Karpas-422 (cell line): ENCODE results near the gene MCEE. TPM values are rescaled to one million over a fixed set of nuclear protein-coding genes. Genes with fewer than 3 reads are reported as not detected.
A peak's percentile ranks its signal among the peaks of the same experiment; 100 is the strongest.

ENCODE experiments used
- DNase-seq: peaks from one replicate; pipeline ENCODE4 v3.0.0-alpha.2; 2015
- H2AFZ ChIP-seq: fragments of 200-600 bp; sonication (generic); 2 replicates; pipeline ENCODE4 v1.6.1; 2014; ENCODE audit warnings: antibody characterized with exemption, low read length, mixed read lengths
- H3K27ac ChIP-seq: fragments of 200-600 bp; sonication (generic); 2 replicates; pipeline ENCODE4 v1.5.1; 2014; ENCODE audit warnings: mild to moderate bottlenecking, low read length, moderate library complexity
- H3K27me3 ChIP-seq: fragments of 200-600 bp; sonication (generic); 2 replicates; pipeline ENCODE4 v1.6.1; 2014; ENCODE audit warnings: low read length, mixed read lengths
- H3K36me3 ChIP-seq: fragments of 200-600 bp; sonication (generic); 2 replicates; pipeline ENCODE4 v1.6.1; 2014; ENCODE audit warnings: low read length, mixed read lengths; ENCODE audit not compliant: insufficient read depth
- H3K4me1 ChIP-seq: fragments of 200-600 bp; sonication (generic); 2 replicates; pipeline ENCODE4 v1.6.1; 2014; ENCODE audit warnings: mild to moderate bottlenecking, low read length, mixed read lengths
- H3K4me2 ChIP-seq: fragments of 200-600 bp; sonication (generic); 2 replicates; pipeline ENCODE4 v1.6.1; 2014; ENCODE audit warnings: low read length, low read depth, mild to moderate bottlenecking; ENCODE audit not compliant: poor library complexity, severe bottlenecking
- H3K4me3 ChIP-seq: fragments of 200-600 bp; sonication (generic); 2 replicates; pipeline ENCODE4 v1.5.1; 2014; ENCODE audit warnings: mild to moderate bottlenecking, antibody characterized with exemption, low read length, mixed read lengths
- H3K79me2 ChIP-seq: fragments of 200-600 bp; sonication (generic); 2 replicates; pipeline ENCODE4 v1.6.1; 2014; ENCODE audit warnings: mild to moderate bottlenecking, low read length, mixed read lengths
- H3K9ac ChIP-seq: fragments of 200-600 bp; sonication (generic); 2 replicates; pipeline ENCODE4 v1.6.0; 2014; ENCODE audit warnings: low read length
- H3K9me2 ChIP-seq: fragments of 200-600 bp; sonication (generic), shearing (Covaris generic); replicated peaks from 2 replicates; pipeline ENCODE4 v1.6.0; 2014; ENCODE audit warnings: mild to moderate bottlenecking, low read length, moderate library complexity; ENCODE audit not compliant: insufficient read depth
- H3K9me3 ChIP-seq: fragments of 300-700, 200-600 bp; sonication (generic); 2 replicates; pipeline ENCODE4 v1.6.1; 2014; ENCODE audit warnings: low read length, mixed read lengths
- H4K20me1 ChIP-seq: fragments of 200-600 bp; sonication (generic); 2 replicates; pipeline ENCODE4 v1.6.1; 2014; ENCODE audit warnings: mild to moderate bottlenecking, antibody characterized with exemption, low read length, low read depth; ENCODE audit not compliant: insufficient read depth
- total RNA-seq: library from RNA; depleted of rRNA; stranded (reverse); fragments of >200 nt; shearing (Covaris generic); gene quantifications from 2 replicates; pipeline ENCODE4 v1.2.3, GENCODE V29; 2014; ENCODE audit warnings: low replicate concordance

Gene MCEE
- total RNA-seq, 1 experiment from 2014 or later: 27.9 TPM

DNA sequence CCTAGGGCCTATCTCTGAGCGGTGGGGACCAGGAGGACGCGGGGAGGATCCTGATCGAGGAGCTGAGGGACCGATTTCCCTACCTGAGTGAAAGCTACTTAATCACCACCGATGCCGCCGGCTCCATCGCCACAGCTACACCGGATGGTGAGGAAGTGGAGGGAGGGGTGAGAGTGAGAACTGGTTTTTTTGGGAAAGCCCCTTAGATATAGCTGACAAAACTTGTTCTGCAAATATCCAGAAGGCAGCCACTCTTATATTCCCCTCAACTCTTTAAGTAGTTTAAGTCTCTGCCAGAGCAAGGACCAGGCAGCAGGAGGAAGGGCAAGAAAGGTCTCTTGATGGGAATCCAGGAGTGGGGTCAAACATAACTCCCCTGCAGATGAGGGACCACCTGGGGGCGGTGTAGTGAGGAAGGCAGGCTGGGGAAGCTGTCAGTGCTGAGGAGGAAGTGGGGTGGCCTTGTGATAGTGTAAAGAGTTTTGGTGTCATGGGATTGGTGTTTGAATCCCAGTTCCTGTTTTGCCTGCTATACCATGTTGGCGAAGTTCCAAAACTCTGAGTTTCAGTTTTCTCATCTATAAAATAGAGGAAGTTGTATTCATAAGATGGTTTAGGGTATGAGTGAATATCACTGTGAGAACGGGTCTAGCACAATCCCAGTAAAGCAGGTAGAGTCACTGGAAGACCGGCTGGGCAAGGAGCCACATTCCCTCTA lies 58.2 kb downstream of the MCEE start:
- H3K27me3 ChIP-seq: no peaks in the 10 kb centered on the region
- 0 out of 2 replicates have a peak, but pooled peaks cover 4% of the 10 kb centered on the region for H3K36me3 ChIP-seq
- peaks cover 36% of the 10 kb centered on the region for H3K79me2 ChIP-seq
- peak overlapping the region; percentile 85 for H3K27ac ChIP-seq
- H2AFZ ChIP-seq: peak overlapping the region; percentile 69
- H4K20me1 ChIP-seq: peaks cover 4% of the 10 kb centered on the region; the same call in 1 of the 2 replicates
- DNase-seq: peak; percentile 99
- H3K4me2 ChIP-seq: peak overlapping the region; percentile 72
- H3K9me2 ChIP-seq: no peaks in the 10 kb centered on the region
- peak overlapping the region; percentile 65 for H3K9ac ChIP-seq
- peak overlapping the region; percentile 52 for H3K4me3 ChIP-seq
- H3K4me1 ChIP-seq: peaks cover 56% of the 10 kb centered on the region
- no peaks in the 10 kb centered on the region for H3K9me3 ChIP-seq

DNA sequence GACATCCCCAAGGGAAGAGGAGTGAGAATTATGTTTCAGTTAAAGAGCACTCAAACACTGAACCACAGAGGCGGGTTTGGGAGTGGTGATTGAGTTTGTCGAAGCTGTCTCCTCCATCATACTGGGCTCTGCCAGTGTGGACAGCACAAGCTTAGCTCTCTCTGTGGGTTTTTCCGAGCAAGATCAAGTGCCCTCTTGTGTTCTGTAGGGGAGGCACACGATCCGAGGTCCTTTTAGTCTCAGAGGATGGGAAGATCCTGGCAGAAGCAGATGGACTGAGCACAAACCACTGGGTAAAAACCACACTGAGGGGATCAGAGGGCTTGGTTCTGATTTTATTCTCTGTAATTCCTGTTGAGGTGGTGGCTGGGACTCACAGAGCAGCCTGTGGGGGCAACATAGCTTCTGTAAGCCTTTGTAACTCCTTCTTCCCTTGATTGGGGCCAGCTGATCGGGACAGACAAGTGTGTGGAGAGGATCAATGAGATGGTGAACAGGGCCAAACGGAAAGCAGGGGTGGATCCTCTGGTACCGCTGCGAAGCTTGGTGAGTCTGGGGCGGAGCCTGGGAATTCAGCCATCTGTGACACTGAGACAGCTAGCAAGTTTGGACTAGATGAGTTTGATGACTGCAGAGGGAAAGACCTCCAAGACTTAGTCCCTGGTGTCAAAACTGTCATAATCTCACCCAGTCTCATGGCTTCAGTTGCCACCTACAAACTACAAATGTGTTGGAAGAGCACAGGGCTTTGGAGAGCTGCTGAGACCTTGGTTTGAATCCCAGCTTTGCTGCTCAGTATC lies 59.5 kb downstream of the MCEE start:
- Histone ChIP-seq H3K27me3 (no peaks in the 10 kb centered on the region), H3K9me2 (no peaks in the 10 kb centered on the region), H3K79me2 (peaks cover 36% of the 10 kb centered on the region), H3K4me2 (peak overlapping the region; percentile 96), H4K20me1 (peaks cover 4% of the 10 kb centered on the region; the same call in 1 of the 2 replicates), H3K9ac (peak overlapping the region; percentile 52), H2AFZ (no peak overlapping the region), H3K9me3 (no peaks in the 10 kb centered on the region), H3K4me3 (peak overlapping the region; percentile 31; the same call in 1 of the 2 replicates), H3K27ac (peak overlapping the region; percentile 85), H3K36me3 (0 out of 2 replicates have a peak, but pooled peaks cover 4% of the 10 kb centered on the region), H3K4me1 (peaks cover 67% of the 10 kb centered on the region)
- DNase-seq: peak; percentile 74

DNA sequence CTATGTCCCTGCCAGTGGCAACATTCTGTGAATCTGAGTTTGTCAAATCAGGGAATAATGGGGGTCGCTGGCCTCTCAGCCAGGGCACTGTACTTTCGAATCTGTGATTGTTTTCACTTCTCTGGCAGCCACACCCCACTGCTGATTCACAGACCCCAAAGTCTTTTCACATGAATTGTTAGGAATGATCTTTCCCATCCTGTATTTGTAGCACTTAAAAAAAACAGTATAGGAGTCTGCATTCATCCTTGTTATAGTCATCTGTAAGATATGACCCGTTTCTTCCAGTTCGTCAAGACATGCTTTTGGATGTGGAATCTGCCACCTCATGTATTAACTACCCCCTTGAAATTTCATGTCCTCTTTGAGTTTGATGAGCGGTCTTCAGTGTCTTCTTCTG lies 60.7 kb downstream of the MCEE start:
- no peak for DNase-seq
- Histone ChIP-seq H3K27me3 (no peaks in the 10 kb centered on the region), H4K20me1 (peaks cover 4% of the 10 kb centered on the region; the same call in 1 of the 2 replicates), H3K79me2 (peaks cover 36% of the 10 kb centered on the region), H3K4me1 (peaks cover 78% of the 10 kb centered on the region), H3K36me3 (0 out of 2 replicates have a peak, but pooled peaks cover 4% of the 10 kb centered on the region), H3K9ac (peak overlapping the region; percentile 79), H3K4me2 (peak overlapping the region; percentile 96), H3K4me3 (peak overlapping the region; percentile 72), H3K9me3 (no peaks in the 10 kb centered on the region), H3K27ac (no peak overlapping the region), H3K9me2 (no peaks in the 10 kb centered on the region), H2AFZ (no peak overlapping the region)

DNA sequence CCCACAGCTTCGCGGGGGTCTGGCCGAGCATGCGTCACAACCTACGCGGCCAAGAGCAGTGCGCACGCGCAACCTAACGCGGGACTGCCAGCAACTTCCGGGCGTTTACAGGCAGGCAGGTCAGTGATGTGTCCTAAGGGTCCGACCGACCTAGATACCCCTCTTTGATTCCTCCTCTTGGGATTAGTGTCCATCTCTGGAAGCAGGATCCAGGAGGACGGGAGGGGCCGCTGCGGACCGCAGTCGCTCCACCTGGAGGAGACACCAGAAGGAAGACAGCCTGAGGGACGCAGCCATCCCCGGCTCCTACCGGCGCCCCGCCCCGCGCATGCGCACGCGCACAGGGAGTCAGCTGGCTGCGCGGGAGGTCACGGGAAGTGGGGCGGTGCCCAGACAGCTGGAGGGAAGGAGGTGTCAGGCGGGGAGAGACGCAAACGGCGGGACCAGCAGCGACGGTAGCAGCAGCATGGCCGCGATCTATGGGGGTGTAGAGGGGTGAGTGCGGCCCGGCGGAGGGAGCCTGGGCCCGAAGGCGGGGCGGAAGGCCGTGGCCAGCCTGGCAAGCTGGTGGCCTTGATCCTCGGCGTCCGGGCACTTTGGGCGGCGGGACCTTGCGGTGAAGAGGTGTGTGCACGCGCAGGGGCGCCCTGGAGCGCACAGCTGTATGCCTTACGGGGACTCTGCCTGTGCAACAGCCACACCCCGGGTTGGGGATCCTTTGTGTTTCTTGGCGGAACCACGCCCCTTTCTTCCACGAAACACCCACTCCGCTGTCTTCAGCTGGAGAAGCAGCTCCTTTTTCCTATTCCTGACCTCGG lies 61.6 kb downstream of the MCEE start, which contains the start of gene NAGK:
Gene NAGK (plus strand): TSS at position 431 of the 818 bp plus-strand sequence. CDS start 36 bp downstream, at position 467.
- H3K36me3 ChIP-seq: 0 out of 2 replicates have a peak, but pooled peaks cover 2% of the 10 kb centered on the region
- H3K9me2 ChIP-seq: no peaks in the 10 kb centered on the region
- peak within 1 kb of the TSS; percentile 79 for H3K9ac ChIP-seq
- H3K79me2 ChIP-seq: peaks cover 30% of the 10 kb centered on the region
- peak within 1 kb of the TSS; percentile 5; the same call in 1 of the 2 replicates for H3K27ac ChIP-seq
- H3K27me3 ChIP-seq: no peaks in the 10 kb centered on the region
- peak within 1 kb of the TSS; percentile 72 for H3K4me3 ChIP-seq
- H2AFZ ChIP-seq: peak within 1 kb of the TSS; percentile 30; the same call in 1 of the 2 replicates
- peak within 1 kb of the TSS; percentile 96 for H3K4me2 ChIP-seq
- DNase-seq: peak; percentile 100
- peaks cover 4% of the 10 kb centered on the region; the same call in 1 of the 2 replicates for H4K20me1 ChIP-seq
- H3K4me1 ChIP-seq: peaks cover 81% of the 10 kb centered on the region
- no peaks in the 10 kb centered on the region for H3K9me3 ChIP-seq

DNA sequence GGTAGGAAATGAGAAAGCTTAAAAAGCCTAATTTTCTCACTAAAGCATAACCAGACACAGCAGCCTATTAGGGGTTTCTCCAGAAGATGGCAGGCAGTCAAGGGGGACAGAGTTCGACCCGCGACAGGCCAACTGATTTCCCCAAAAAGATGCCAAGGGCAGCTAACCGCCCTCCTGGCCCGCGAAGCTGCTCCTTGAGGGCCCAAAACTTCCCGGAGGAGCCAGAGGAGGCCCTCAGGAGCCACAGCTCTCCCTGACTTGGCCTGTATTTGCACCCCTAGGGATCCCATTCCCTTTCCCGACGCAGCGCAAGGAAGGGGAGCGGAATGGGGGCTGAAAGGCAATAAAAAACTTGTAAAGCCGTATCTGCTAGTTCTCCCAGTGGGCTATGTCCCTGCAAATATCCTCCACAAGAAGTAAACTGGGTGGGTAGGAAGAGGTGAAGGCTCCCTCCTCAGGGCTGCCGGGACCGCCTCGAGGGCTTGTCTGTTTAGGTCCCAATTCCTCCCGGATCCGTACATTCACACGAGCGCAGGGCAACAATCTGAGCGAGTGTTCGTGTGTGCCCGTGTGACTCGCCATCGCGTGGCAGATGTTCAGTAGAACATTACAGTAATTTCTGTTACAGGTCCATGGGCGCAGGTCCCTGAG lies 62.3 kb downstream of the MCEE start:
- H2AFZ ChIP-seq: peak overlapping the region; percentile 30; the same call in 1 of the 2 replicates
- DNase-seq: peak; percentile 59

DNA sequence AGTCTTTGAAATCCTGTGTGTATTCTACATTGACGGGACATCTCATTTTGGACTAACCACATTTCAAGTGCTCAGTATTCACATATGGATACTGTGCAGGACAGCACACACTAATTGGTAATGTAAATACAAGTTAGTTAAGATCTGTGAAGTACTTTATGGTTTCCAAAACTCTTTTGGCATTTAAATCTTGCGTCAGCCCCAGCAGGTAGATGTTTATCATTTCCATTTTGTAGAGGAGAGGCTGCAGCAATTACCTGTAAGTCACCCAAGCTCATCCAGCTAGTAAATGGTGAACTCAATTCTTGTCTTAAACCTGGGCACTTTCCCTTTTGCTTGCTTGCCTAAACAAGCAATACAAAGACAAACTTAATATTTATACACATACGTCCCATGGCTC lies 63.2 kb downstream of the MCEE start:
- peak overlapping the region; percentile 79 for H3K9ac ChIP-seq
- H3K9me2 ChIP-seq: no peaks in the 10 kb centered on the region
- no peak overlapping the region for H2AFZ ChIP-seq
- H3K27me3 ChIP-seq: no peaks in the 10 kb centered on the region
- H3K79me2 ChIP-seq: peaks cover 23% of the 10 kb centered on the region
- no peak for DNase-seq
- peaks cover 4% of the 10 kb centered on the region; the same call in 1 of the 2 replicates for H4K20me1 ChIP-seq
- H3K36me3 ChIP-seq: no peaks in the 10 kb centered on the region
- H3K4me2 ChIP-seq: peak overlapping the region; percentile 96
- peaks cover 68% of the 10 kb centered on the region for H3K4me1 ChIP-seq
- no peaks in the 10 kb centered on the region for H3K9me3 ChIP-seq
- H3K27ac ChIP-seq: no peak overlapping the region
- H3K4me3 ChIP-seq: peak overlapping the region; percentile 72

More for the DNA sequence above, 62.3 kb downstream of the MCEE start:
- Histone ChIP-seq H4K20me1 (peaks cover 4% of the 10 kb centered on the region; the same call in 1 of the 2 replicates), H3K9me3 (no peaks in the 10 kb centered on the region), H3K79me2 (peaks cover 25% of the 10 kb centered on the region), H3K4me2 (peak overlapping the region; percentile 96), H3K9ac (peak overlapping the region; percentile 79), H3K36me3 (no peaks in the 10 kb centered on the region), H3K27ac (peak overlapping the region; percentile 5; the same call in 1 of the 2 replicates), H3K27me3 (no peaks in the 10 kb centered on the region), H3K4me3 (peak overlapping the region; percentile 72), H3K9me2 (no peaks in the 10 kb centered on the region), H3K4me1 (peaks cover 77% of the 10 kb centered on the region)
